H1 (cell line): ENCODE results near the gene IWS1. TPM values are rescaled to one million over a fixed set of nuclear protein-coding genes. Genes with fewer than 3 reads are reported as not detected.

Source experiments
- ATF3 ChIP-seq: IDR thresholded peaks from 2 replicates; pipeline ENCODE4 v1.6.1; 2011; ENCODE audit warnings: low read depth, mild to moderate bottlenecking, low read length; ENCODE audit not compliant: insufficient read depth
- CTCF ChIP-seq, 3 experiments: IDR thresholded peaks; 1 replicate in 2 of 3; 2 replicates in 1 of 3; pipeline versions ENCODE4 v1.5.1 to v1.6.1; 2011; ENCODE audit warnings: low read length in 3 of 3, mild to moderate bottlenecking in 3 of 3, inconsistent platforms in 2 of 3, low read depth in 1 of 3, moderate library complexity in 1 of 3; ENCODE audit not compliant: insufficient read depth in 1 of 3; ENCODE audit errors: control extremely low read depth in 1 of 3
- E2F6 ChIP-seq: IDR thresholded peaks from 2 replicates; pipeline ENCODE4 v1.6.1; 2012; ENCODE audit warnings: inconsistent platforms
- JUND ChIP-seq: IDR thresholded peaks from 2 replicates; pipeline ENCODE4 v1.6.1; 2011; ENCODE audit warnings: mild to moderate bottlenecking, improper control_type of control experiment, low read length
- KDM5A ChIP-seq: fragments of 200-600 bp; IDR thresholded peaks from 2 replicates; pipeline ENCODE4 v1.7.1; 2012; ENCODE audit warnings: mild to moderate bottlenecking, low read length, inconsistent platforms, mixed read lengths
- TCF12 ChIP-seq: IDR thresholded peaks from 2 replicates; pipeline ENCODE4 v1.6.1; 2011; ENCODE audit warnings: low read depth, mild to moderate bottlenecking, low read length
- polyA plus RNA-seq, 7 experiments: library from polyadenylated mRNA; depleted of rRNA in 3 of 7; stranded (reverse) in 5 of 7; unstranded in 2 of 7; fragments of >200 nt in 5 of 7; fragments of 200-250 nt in 2 of 7; gene quantifications; 1 replicate in 5 of 7; 2 replicates in 1 of 7; 4 replicates in 1 of 7; pipeline versions ENCODE4 v1.2.1 to v1.2.3, GENCODE V29; 2011 to 2013; ENCODE audit warnings: missing spikeins in 2 of 7, mixed read lengths in 2 of 7
- total RNA-seq: library from RNA; stranded (reverse); fragmentation: NEBNext Ultra II Directional; extraction: Animal tissue kit (Norgen Biotek cat#: 25700); gene quantifications from 2 replicates; pipeline ENCODE4 v1.2.1, GENCODE V29; 2021

The IWS1 gene
- total and polyA plus RNA-seq, 2 of the 8 experiments (the other 6 are each of a cell fraction or from before 2014, with no cell fraction given), result 18.4 to 64.8 TPM

GRCh38 chr2:127573771-127574170 is 47.5 kb upstream of the IWS1 start (continued):
- TF ChIP-seq E2F6, result no peak
- no peak for TF ChIP-seq TCF12
- no peak for TF ChIP-seq ATF3
- no peak for TF ChIP-seq CTCF (IDR thresholded peaks at IDR 0.05; ENCODE audit: control extremely low read depth in 1 of 3, insufficient read depth in 1 of 3, low read depth in 1 of 3, low read length in 3 of 3)
- TF ChIP-seq JUND, result no peak
- TF ChIP-seq KDM5A, result no peak
